Measurements from ENCODE around the gene ZFP37.

ZFP37 gene

DNA sequence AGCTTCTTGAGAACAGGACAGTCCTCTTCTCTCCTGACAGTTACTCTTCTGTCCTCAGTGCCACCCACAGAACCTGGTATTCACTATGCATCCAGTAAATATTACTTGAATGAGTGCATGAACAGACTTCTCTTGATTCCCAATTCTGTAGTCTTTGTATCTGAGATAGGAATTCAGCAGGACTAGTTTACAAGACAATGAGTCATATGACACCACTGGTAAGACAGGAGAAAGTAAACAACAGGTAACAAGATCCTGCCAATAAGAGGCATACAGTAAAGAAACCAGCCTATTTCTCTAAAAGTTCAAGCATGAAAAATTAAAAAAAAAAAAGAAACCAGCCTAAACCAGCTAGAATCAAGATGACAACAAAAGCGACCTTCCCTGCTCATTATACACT, 50.7 kb downstream of the ZFP37 start:
- TF ChIP-seq, protein P1, sequence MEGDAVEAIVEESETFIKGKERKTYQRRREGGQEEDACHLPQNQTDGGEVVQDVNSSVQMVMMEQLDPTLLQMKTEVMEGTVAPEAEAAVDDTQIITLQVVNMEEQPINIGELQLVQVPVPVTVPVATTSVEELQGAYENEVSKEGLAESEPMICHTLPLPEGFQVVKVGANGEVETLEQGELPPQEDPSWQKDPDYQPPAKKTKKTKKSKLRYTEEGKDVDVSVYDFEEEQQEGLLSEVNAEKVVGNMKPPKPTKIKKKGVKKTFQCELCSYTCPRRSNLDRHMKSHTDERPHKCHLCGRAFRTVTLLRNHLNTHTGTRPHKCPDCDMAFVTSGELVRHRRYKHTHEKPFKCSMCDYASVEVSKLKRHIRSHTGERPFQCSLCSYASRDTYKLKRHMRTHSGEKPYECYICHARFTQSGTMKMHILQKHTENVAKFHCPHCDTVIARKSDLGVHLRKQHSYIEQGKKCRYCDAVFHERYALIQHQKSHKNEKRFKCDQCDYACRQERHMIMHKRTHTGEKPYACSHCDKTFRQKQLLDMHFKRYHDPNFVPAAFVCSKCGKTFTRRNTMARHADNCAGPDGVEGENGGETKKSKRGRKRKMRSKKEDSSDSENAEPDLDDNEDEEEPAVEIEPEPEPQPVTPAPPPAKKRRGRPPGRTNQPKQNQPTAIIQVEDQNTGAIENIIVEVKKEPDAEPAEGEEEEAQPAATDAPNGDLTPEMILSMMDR (IDR thresholded peaks at IDR 0.05; ENCODE audit: control extremely low read depth, extremely low read depth, low read depth, missing control alignments): no peak
- ChIA-PET CTCF (interaction anchor here (1.2 kb wide), 1 partner anchor 12 kb away, joined by 3 read pairs; no protein-coding TSS in a partner anchor), POLR2A (no interaction called here)
- no peak for DNase-seq (ENCODE audit: extremely low spot score)

DNA sequence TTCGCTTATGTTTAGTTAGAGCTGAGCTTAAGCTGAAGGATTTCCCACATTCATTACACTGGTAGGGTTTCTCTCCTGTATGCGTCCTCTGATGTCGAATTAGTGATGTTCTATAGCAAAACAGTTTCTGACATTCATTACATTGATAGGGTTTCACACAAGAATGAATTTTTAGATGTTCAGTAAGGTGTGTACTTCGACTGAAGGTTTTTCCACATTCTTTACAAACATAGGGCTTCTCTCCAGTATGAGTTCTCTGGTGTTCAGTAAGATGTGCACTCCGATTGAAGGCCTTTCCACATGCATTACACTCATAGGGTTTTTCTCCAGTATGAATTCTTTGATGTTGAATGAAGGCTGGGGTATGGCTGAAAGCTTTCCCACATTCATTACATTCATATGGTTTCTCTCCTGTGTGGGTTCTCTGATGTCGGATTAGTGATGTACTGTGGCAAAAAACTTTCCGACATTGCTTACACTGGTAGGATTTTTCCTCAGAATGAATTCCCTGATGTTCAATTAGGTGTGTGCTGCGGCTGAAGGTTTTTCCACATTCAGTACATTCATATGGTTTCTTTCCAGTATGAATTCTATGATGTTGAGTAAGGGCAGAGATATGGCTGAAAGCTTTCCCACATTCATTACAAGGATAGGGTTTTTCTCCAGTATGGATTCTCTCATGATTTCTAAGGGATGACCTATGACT, 59.1 kb downstream of the ZFP37 start:
- no peak for DNase-seq (ENCODE audit: extremely low spot score)
- TF ChIP-seq, protein P1 (IDR thresholded peaks at IDR 0.05; ENCODE audit: control extremely low read depth, extremely low read depth, low read depth, missing control alignments): no peak
- POLR2A ChIA-PET: no interaction called here
- CTCF ChIA-PET: no interaction called here
